HG03469 (cell line): ENCODE results near the gene TOMM20.
"Not testable (repeated sequence)": the region's sequence is repeated elsewhere in the genome, so short reads cannot be mapped to it uniquely, and the experiment has no call there.

Experiments used
- ATAC-seq: cut with Tn5 transposase; IDR thresholded peaks from one replicate; pipeline ENCODE4 v1.9.1; 2021; ENCODE audit warnings: mild to moderate bottlenecking, moderate library complexity, moderate number of reproducible peaks; ENCODE audit not compliant: unreplicated experiment

The TOMM20 gene

DNA sequence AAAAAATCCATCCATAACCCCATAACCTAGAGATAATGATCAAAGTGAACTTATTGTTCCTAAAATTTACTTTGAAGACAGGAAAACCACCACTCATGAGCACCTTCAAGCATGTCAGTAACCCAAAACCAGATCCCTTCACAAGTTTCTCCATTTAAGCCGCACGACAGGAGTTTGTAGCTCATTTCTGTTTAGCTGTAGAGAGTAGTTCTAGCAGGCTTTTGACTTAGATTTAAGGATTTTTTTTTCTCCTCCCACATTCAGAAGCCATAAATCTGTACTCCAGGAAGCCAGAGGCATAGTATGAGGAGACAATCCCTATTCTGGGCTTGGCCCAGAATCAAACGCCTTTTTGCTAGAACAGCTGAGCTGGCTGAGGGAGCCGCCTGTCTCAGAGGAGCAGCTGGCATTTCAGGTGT lies 25.6 kb downstream of the TOMM20 start:
- ATAC-seq = no peak

DNA sequence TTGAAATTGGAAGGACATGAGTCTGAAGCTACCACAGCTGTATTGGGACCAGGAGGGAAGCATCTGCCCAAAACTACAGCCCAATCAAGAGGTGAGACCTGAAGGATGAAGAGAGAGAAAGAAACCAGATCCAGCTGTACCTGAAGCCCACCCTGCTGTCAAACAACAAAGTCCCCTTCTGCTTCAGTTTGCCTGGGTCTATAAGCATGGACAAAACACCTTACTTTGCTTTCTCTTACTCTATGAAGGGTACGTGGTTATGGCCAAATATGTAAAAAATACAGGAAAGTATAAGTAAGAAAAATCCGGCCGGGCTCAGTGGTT lies 26.4 kb downstream of the TOMM20 start:
- no peak for ATAC-seq

DNA sequence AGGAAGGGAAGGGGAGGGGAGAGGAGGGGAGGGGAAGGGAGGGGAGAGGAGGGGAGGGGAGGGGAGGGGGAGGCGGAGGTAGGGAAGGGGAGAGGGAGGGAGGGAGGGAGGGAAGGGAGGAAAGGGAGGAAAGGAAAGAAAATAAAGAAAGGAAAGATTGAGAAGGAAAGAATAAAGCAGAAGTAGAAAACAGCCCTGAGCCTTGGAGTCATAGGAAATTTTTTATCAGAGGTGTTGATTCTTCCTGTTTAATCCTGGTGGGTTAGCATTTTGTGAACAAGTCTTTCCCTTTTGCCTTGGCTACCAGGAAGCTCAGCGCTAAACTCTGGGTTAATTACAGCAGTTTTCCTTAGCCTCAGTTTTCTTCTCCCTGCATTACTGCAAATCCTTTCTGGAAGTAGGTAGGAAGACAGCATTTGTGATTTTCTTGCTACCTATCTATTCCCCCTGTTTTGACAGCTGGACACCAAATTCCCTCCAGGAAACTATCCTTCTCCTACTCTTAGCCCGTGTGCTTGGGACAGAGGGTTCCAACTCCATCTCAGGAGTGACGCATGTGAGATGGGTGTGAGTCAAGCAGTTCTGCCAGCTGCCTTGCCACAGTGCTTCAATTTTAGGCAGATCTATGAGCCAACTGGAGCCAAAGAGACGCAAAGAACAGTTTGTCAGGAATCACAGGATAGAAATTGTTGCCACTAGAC lies 26.9 kb downstream of the TOMM20 start:
- ATAC-seq = no peak

DNA sequence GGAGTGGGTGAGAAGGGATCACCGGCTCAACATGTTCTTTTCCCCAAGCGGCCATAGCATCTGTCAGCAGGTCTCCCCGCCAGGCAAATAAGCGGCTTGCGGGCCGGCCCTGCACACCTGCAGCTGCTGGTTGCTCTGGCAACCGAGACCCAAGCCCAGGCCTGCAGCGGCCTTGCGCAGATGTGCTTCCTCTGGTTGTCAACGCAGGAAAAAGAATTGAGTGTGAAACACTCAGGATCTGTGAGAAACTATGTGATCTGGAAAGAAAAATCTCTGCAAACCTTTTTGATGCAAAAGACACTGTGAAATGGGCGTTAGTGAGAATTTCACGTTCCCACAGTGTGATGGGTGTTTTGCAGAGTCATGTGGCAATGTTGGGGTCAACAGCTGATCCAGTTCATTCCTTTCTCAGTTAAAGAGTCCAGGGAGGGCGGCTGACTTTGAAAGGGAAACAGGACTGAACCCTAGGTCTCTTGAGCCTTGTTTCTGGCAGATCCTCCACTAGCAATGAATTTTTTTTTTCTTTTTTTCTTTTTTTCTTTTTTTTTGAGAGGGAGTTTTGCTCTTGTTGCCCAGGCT lies 28.4 kb downstream of the TOMM20 start:
- ATAC-seq = no peak

DNA sequence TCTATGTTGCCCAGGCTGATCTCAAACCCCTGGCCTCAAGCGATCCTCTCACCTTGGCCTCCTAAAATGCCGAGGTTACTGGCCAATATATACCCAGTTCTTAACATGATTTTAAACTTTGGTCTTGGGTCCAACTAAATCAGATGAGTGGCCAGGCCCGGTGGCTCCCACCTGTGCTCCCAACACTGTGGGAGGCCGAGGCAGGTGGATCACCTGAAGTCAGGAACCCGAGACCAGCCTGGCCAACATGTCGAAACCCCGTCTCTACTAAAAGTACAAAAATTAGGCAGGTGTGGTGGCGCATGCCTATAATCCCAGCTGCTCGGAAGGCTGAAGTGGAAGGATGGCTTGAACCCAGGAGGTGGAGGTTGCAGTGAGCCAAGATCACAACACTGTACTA lies 29.6 kb downstream of the TOMM20 start:
- ATAC-seq = no peak

DNA sequence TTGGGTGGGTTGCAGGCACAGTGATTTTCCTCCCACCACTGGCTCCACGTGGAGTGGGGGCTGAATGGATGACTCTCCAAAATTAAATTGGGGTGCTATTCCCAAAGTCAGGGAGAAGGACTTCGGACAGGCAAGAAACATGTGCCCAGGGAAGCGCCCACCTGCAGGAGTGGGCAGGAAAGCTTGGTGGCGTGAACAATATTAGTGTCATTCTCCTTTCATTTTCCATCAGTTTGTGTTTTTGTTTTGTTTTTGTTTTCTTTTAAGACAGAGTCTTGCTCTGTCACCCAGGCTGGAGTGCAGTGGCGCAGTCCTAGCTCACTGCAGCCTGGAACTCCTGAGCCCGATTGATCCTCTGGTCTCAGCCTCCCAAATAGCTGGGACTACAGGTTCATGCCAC lies 30.1 kb downstream of the TOMM20 start:
- ATAC-seq = no peak

DNA sequence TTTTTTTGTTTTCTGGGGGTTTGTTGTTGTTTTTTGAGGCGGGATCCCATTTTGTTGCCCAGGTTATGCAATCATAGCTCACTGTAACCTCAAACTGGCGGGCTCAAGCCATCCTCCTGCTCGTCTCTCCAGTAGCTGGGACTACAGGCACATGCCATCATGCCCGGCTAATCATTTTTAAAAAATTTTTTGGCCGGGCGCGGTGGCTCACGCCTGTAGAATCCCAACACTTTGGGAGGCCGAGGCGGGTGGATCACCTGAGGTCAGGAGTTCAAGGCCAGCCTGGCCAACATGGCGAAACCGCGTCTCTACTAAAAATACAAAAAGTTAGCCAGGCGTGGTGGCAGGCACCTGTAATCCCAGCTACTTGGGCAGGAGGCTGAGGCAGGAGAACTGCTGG lies 31.1 kb downstream of the TOMM20 start:
- not testable (repeated sequence) for ATAC-seq

DNA sequence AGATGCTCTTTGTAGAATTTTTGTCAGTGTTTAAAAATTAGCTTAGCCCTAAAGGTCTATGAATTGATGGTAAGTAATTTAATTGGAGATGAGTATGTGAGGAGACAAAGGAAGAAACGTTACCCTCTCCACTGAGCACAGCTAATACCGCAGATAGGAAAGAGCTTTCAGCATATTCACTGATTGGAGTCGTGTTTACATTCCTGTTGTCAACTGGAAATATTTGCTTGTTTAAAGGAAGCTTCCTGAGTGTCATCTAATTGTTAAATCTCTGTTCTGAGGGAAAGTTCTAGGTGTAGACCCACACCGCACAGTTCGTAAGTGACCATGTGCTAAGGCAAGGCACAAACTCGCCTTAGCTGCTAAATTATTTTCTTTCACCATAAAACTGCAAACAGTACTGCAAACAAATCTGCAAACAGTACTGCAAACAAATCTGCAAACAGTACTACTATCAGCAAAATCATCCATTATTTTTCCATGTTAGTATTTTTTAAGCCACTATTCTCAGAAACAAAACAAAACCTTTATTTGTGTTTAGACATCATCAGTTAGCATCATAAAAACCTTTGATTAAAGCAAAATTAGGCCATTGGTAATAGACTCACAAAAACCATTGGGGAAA lies 32.6 kb downstream of the TOMM20 start:
- ATAC-seq = no peak

DNA sequence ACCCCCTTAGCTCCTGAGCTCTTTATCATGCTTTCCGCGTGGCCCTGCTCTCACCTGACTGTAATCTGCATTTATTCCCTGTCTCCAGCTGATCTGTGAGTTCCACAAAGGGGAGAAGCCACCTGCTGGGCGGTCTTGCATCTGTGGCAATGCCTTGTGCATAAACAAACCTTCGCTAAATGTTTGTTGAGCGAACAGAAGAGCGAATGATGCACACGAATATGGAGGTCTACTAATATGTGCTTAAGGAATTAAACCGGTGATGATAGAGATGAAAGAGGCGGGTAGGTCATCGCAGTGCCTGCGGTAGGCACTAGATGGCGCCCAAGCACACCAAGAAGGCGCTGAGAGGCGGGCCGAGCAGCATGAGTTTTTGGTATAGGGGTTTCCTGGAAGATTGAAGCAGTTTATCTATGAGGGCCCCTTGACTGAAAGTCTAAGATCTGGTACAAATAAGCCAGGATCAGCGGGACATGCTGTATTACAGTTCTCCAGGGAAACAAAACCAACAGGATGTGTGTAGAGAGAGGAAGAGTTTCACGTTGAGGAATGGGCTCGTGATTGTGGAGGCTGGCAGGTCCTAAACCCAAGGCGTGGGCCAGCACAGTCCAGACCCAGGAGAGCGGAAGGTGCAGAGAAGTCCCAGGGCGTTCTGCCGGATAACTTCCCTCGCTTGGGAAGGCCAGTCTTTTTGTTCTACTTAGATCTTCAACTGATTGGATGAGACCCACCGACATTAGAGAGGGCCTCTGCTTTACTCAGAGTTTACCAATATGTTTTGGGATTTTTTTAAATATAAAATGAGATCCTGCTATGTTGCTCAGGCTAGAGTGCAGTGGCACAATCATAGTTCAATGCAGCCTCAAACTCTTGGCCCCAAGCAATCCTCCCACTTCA lies 34.7 kb downstream of the TOMM20 start:
- ATAC-seq = no peak

DNA sequence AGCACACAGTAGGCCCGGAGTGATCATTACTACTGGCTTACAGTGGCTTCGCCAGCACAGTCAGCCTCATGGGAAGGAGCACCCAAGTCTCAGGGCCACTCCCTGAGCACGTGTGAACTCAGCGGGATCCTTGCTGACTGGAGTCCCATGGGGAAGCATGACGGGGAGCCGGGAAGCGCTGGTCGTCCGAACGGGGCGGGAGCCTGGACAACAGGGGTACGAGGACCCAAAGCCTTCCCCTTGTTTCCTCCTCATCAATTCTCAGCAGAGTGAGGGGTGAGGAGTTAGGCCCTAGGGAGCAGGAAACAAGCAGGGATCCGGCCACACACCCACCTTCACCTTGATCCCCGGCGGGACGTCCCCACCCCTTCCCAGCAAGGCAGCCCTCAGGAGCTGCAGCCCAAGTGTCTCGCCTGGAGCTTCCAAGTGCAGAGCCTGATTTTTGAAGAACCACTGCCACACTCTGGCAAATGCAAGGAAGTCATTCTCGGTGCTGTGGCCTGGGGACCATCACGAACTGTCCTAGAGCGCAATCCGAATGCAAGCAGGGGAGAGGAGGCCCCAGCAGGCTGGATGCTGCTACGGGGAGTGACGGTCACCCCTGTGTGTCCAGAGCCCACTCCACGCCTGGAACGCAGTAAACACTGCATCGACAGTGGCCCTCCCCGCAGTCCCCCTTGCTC lies 35.5 kb downstream of the TOMM20 start:
- ATAC-seq = no peak

DNA sequence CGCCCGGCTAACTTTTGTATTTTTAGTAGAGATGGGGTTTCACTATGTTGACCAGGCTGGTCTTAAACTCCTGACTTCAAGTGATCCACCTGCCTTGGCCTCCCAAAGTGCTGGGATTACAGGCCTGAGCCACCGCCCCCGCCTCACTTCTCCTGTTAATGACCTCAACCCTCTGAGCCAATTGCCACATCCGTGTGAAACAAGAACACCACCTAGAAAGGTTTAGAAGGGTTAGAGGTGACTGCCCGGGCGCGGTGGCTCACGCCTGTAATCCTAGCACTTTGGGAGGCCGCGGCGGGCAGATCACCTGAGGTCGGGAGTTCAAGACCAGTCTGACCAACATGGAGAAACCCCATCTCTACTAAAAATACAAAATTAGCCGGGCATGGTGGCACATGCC lies 36.2 kb downstream of the TOMM20 start:
- not testable (repeated sequence) for ATAC-seq

DNA sequence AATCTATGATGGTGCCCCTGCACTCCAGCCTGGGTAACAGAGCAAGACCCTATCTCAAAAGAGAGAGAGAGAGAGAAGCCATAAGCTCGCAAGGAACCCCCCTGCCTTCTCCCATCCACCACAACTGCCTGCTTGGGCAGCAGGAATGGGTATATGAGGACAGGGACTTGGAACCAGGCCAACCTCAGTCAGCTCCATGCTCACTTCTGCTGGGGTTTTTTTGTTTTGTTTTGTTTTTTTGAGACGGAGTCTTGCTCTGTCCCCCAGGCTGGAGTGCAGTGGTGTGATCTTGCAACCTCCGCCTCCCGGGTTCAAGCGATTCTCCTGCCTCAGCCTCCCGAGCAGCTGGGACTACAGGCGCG lies 36.6 kb downstream of the TOMM20 start:
- not testable (repeated sequence) for ATAC-seq

DNA sequence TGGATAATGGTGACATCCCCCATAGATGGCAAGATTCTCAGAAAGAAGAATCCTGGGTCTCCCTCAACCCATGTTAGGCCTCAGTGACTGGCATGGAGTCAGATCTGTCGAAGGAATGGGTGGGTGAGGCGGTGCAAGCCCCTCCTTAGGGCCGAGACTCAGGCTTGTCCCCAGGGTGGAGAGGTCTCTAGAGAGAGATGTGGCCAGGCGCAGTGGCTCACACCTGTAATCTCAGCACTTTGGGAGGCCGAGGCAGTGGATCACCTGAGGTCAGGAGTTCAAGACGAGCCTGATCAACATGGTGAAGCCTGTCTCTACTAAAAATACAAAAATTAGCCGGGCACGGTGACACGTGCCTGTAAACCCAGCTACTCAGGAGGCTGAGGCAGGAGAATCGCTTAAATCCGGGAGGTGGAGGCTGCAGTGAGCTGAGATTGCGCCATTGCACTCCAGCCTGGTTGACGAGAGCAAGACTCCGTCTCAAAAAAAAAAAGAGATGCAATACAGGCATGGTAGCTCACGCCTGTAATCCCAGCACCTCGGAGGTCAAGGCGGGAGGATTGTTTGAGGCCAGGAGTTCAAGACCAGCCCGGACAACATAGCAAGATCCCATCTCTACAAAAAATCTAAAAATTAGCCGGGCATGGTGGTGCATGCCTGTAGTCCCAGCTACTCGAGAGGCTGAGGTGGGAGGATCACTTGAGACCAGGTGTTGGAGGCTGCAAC lies 37.2 kb downstream of the TOMM20 start:
- not testable (repeated sequence) for ATAC-seq

DNA sequence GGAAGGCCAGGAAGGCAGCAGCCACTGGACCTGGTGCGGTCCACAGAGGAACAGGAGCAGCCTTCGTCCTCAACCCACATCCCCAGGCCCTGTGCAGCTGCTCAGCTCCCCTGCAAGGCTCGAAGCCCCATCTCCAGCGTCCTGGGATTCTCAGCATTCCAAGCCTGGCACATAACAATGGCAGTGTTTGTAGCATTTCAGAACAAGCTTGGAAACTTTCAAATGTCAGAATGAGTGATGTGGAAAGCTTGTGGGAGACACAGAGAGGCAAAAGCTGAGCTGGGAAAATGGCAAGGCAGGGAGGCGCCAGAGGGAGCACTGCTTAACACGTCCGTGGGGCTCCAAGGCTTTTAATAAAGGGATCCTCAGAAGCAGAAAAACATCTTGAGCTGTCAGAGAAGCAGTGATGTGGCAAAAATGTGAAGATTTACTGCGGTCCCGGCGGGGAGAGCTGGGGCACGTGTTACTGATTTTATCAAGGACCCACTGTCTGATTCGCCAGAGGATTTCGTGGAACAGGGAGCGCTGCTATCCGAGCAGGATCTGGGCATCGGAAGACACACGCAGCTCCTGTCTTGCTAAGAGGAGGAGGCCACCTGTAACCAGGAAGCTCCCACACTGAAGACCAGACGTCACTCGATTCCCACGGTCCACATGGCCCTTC lies 38.1 kb downstream of the TOMM20 start:
- no peak for ATAC-seq

DNA sequence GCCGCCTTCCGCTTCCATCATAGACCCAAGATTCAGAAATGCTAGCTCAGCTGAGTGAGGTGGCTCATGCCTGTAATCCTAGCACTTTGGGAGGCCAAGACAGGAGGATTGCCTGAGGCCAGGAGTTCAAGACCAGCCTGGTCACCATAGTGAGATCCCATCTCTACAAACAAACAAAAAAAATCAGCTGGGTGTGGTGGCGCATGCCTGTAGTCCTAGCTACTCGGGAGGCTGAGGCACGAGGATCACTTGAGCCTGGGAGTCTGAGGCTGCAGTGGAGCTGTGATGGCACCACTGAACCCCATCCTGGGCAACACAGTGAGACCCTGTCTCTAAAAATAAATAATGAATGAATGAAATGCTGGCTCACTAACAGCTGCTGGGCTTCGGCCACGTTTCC lies 39.7 kb downstream of the TOMM20 start:
- no peak for ATAC-seq

DNA sequence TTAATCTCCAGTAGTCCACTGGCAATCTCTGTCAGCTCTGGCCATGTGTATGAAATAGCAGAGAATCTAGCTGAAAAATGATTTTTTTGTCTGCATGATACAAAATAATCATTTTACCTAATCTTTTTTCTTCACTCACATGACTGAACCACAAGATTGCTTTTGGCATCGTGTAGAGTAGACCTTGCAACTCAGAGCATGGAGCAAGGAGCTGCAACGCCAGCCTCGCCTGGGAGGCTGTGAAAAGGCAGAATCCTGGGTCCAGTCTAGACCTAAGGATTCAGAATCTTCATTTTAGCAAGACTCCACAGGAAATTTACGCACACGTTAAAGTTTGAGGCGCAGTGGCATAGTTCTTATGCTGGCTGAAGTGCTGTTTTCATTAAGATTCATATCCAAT lies 40.2 kb downstream of the TOMM20 start:
- no peak for ATAC-seq

DNA sequence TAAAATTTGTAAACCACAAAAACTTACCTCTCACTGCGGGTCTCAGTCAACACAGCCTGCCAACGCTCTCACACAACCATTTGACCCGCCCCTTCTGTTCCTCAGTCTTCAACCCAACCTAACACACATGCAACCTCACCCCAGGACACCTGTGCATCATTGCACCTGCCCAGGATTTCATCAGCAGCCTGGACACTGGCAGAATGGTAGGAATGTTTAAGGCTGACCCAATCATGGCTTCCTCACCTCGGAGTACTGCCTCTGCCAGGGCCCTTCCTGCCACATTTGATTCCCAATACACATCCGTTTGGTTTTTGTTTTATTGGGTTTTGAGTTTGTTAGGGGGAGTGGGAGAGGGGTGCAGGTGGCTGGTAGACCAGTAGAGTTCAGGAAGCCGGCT lies 40.7 kb downstream of the TOMM20 start:
- no peak for ATAC-seq

DNA sequence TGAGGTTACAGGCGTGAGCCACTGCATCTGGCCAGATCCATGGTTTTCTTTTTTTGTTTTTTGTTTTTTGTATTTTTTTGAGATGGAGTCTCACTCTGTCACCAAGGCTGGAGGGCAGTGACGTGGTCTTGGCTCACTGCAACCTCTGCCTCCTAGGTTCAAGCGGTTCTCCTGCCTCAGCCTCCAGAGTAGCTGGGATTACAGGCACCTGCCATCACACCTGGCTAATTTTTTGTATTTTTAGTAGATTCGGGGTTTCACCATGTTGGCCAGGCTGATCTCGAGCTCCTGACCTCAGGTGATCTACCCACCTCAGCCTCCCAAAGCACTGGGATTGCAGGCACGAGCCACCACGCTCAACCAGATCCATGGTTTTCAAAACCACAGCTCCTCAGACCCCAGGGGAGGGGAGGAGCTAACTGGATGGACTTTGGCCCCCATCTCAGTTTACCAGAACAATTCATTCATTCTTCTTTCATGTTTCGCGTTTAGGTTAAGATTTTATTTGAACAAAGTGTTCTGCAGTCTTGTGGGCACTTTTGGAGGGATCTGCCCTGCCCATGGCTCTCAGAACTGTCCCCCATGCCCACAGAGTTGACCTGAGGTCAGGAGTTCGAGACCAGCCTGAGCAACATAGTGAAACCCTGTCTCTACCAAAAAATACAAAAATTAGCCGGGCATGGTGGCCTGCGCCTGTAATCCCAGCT lies 43.1 kb downstream of the TOMM20 start:
- not testable (repeated sequence) for ATAC-seq

DNA sequence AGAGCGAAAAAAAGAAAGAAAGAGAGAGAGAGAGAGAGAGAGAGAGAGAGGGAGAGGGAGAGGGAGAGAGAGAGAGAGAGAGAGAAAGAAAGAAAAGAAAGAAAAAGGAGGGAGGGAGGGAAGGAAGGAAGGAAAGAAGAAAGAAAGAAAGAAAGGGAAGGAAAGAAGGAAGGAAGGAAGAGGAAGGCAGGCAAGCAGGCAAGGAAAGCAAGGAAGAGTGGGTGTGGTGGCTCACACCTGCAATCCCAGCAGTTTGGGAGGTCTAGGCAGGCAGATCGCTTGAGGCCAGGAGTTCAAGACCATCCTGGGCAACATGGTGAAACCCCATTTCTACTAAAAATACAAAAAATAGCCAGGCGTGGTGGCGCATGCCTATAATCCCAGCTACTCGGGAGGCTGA lies 47.8 kb downstream of the TOMM20 start:
- ATAC-seq = not testable (repeated sequence)
